NCI-H2107 treated with DMSO at 0.1 percent for 48 hours (cell line): ENCODE results near the gene OSBPL7.

Experiments used
- DNase-seq: peaks from one replicate; lab custom pipeline; 2025; ENCODE audit not compliant: unreplicated experiment; lab: John Stamatoyannopoulos, UW

OSBPL7 gene

GRCh38 chr17:47847341-47848197 lies 26.0 kb upstream of the OSBPL7 start:
- no peak for DNase-seq

GRCh38 chr17:47846716-47847340 lies 25.2 kb upstream of the OSBPL7 start:
- no peak for DNase-seq

DNA sequence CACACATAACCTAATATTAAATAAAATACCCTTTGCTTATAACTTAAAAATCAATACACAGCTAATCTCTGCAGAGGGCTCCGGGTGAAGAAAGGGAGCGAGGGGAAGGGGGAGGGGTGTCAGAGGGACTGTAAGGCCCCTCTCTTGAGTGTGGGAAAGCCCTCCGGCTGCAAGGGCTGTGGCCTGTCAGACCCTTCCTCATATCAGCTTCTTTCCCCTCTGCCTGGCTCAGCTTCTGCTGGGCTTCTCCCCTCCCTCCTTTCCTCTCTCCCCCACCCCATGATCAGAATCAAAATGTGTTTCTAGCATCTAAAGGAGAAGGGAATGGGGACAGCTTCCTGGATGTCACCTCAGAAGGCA lies 24.1 kb upstream of the OSBPL7 start:
- DNase-seq: no peak

- no peak for DNase-seq
Observed at GRCh38 chr17:47844814-47845715, 23.5 kb upstream of the OSBPL7 start.

- no peak for DNase-seq
Observed at GRCh38 chr17:47844227-47844626, 22.6 kb upstream of the OSBPL7 start.

DNA sequence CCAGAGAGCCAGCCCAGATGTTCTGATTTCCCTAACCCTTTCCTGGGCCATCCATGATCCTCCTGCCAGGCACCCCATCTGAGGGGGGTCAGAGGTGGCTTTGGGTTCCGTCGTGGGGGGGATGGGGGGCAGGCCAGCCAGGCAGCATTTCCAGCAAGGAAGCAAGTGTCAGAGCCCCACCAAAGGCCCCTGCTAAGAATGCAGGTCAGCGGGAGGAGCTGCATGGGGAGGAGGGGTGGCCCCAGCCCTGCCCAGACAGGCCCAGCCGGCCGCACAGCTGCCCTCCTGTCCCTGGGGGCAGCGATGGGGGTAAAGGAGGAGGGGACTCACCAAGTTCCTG lies 21.8 kb upstream of the OSBPL7 start:
- no peak for DNase-seq

- no peak for DNase-seq
Observed at GRCh38 chr17:47841488-47842291, 20.1 kb upstream of the OSBPL7 start.

- DNase-seq: peak; percentile 39
Observed at GRCh38 chr17:47840742-47841487, 19.3 kb upstream of the OSBPL7 start, which contains the start of gene SCRN2. TSS of gene SCRN2 (minus strand) at chr17:47841273. CDS start at chr17:47840843, 430 bp downstream.

DNA sequence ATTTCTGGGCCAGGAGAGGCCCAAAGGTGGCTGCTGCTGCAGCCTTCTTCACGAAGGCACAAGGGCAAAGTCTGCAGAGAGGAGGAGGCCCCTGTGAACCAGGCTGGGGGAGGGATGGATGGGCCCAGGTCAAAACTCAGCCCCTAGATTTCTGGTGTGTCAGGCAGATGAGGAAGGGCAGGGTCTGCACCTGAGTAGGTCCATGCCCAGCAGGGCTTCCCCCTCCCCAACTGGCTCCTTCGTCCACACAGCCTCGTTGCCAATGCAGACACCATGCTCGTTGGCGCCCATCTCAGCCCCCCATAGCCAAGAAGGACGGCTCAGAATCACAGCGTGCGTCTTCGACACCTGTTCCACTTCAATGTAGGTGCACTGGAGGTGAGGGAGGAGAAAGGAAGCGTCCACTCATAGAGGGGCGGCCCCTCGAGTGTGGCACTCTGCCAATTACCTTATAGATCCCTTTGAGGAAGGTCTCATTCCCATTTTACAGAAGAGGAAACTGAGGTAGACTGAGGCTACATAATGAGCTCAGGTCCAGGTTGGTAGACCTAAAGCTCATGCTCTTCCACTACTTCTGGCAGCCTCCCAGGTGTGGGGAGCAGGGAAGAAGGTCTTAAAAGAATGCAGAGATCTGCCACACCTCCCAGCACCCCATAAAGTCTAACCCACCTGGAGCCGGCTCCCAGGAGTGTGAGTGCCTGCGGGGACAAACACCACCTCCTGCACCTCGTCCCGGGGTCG lies 18.6 kb upstream of the OSBPL7 start:
- no peak for DNase-seq

GRCh38 chr17:47839071-47839470 lies 17.5 kb upstream of the OSBPL7 start:
- no peak for DNase-seq

GRCh38 chr17:47838636-47839035 lies 17.0 kb upstream of the OSBPL7 start:
- no peak for DNase-seq

DNA sequence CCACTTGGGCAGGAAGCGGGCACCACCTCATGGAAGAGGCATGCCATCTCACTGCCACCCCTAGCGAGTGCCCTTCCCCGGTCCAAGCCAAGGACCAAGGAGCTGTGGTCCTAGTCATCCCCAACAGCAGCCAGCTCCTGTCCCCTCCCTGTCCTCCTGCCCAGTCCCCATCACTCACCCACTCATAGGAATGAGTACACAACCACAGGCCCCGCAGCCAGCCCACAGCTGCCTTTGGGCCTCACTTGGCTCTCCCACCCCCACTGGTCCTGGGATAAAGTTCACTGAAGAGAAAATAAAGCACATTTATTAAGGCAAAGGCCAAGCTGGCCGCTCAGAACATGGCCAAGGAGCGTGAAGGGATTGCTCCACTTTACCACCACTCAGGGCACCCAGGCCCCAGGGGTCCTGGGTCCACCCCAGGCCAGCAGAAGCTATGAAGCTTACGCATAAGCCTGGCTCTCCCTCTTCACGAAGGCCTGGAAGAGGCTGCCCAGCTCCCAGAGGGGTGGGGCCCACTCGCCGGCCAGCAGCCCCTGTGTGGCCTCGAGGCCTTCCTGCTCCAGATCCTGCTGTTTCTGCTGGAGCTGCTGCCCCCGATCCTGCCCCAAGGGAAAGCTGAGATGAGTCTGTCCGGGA lies 15.9 kb upstream of the OSBPL7 start:
- DNase-seq: no peak

DNA sequence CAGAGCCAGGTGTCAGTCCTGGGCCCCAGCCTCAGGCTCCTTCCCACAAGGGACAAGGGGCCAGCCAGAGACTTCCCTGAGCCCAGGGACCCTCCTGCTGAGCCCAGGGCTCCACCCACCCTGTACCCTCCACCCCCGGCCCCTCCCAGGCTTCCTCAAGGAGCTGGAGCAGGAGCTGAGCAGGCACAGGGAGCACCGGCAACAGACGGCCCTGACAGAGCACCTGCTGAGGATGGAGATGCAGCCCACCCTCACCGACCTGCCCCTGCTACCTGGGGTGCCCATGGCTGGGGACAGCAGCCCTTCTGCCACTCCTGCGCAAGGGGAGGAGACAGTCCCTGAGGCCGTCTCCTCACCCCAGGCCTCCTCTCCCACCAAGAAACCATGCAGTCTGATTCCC lies 15.0 kb upstream of the OSBPL7 start:
- DNase-seq: no peak

- no peak for DNase-seq
Observed at GRCh38 chr17:47834756-47835155, 13.2 kb upstream of the OSBPL7 start.

GRCh38 chr17:47831934-47832327 lies 10.3 kb upstream of the OSBPL7 start:
- no peak for DNase-seq

GRCh38 chr17:47831003-47831933 lies 9.7 kb upstream of the OSBPL7 start, which contains the start of the genes LRRC46 and MRPL10:
TSS of gene LRRC46 (plus strand) at chr17:47831670. CDS start at chr17:47831990, 320 bp downstream.
TSS of gene MRPL10 (minus strand) at chr17:47831541. CDS start at chr17:47831511, 30 bp downstream.
- peak; percentile 96 for DNase-seq

- DNase-seq: no peak
Observed at GRCh38 chr17:47830396-47831002, 8.9 kb upstream of the OSBPL7 start.
